Mononuclear cell (primary cell): ENCODE data around the gene TAF4. TPM values are rescaled to one million over a fixed set of nuclear protein-coding genes. Genes with fewer than 3 reads are reported as not detected.

Experiments
- H3K27me3 ChIP-seq: 2 replicates; pipeline ENCODE4 v1.6.0; 2011; ENCODE audit warnings: low read length, control low read depth; ENCODE audit not compliant: insufficient read depth
- H3K4me1 ChIP-seq: 2 replicates; pipeline ENCODE4 v1.5.1; 2011; ENCODE audit warnings: mild to moderate bottlenecking, low read length, control low read depth; ENCODE audit not compliant: insufficient read depth
- H3K4me3 ChIP-seq: 2 replicates; pipeline ENCODE4 v1.5.1; 2011; ENCODE audit warnings: mild to moderate bottlenecking, low read length, moderate library complexity
- H3K9me3 ChIP-seq: 2 replicates; pipeline ENCODE4 v1.5.1; 2011; ENCODE audit warnings: low read depth, mild to moderate bottlenecking, control low read depth, low read length
- total RNA-seq: library from RNA; depleted of rRNA; stranded (reverse); fragments of >200 nt; gene quantifications from one replicate; pipeline ENCODE4 v1.2.3, GENCODE V29; 2012

TAF4 gene
- total RNA-seq, 1 donor: 7.7 TPM

DNA sequence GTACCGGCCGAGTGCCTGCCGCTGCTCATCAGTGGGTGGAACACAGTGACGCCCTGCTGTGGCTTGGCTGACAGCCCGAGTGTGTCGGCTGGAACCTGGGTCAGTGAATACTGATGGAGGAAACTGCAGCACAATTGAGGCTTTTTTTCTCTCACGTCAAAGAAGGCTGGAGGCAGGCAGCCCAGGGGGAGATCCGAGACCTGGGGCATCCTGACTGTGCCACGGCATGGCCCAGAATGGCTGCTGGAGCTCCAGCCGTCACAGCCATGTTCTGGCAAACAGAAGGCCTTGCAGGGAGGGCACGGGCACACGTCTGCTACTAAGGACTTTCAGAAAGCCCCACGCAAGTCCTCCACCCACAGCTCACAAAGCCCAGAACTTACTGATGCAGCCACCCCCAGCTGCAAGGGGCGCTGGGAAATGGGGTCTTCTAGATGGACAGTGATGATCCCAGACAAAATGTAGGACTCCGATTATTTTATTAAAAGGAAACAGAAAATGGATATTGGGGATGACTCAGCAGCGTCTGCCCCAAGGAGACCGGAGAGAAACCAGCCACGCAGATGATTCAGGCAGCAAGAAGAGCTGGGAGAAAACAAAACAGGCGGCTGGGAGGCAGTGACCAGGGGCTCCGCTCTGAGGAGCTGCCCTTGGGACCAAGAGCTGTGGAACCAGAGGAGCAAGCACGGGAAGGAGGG is 140.0 kb downstream of the TAF4 start:
- Histone ChIP-seq H3K9me3 (no peaks in the 10 kb centered on the region), H3K27me3 (no peaks in the 10 kb centered on the region), H3K4me3 (no peak overlapping the region), H3K4me1 (no peaks in the 10 kb centered on the region)

DNA sequence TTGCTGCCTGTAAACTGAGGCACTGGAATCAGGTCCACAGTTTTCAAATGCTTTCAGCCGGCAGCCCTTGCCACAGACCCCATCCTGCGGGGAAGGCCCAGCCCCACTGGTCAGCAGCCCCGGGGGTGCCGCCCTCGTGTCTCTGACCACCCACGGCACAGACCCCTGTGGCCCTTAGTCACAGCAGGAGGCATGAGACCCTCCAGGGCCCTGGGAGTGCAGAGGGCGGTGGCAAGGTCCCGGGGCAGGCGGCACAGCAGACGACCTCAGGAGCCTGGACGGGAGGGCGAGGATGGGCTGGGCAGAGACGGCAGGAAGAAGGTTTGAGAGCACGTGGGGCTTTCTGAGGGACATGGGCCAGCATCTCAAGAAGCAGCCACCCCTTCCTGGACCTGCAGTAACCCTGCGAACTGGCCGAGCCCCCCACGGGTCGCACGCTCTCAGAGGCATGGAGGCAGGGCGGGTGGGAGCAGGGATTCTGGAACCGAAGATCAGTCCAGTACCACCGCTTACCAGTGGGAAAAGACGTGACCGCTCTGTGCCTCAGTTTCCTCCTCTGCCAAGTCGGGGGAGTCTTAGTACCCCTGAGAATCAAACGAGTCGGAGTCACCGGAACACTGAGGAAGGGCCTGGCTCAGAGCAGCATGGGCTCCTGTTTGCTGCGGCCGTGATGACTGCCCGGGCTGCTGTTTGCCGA is 140.7 kb downstream of the TAF4 start:
- H3K4me3 ChIP-seq: no peak overlapping the region
- H3K4me1 ChIP-seq: no peaks in the 10 kb centered on the region
- no peaks in the 10 kb centered on the region for H3K27me3 ChIP-seq
- no peaks in the 10 kb centered on the region for H3K9me3 ChIP-seq

Other genes starting within 250 kb of the TAF4 start
- gene LSM14B, start 56.6 kb upstream of the TAF4 start, total RNA-seq: 17.8 TPM
- gene PSMA7, start 77.5 kb upstream of the TAF4 start, total RNA-seq: 118 TPM
- 6.3 TPM for gene SS18L1, start 77.9 kb upstream of the TAF4 start, total RNA-seq
- 3.1 TPM for gene MTG2, start 117.1 kb upstream of the TAF4 start, total RNA-seq
- gene HRH3, start 154.4 kb upstream of the TAF4 start, total RNA-seq: not detected
- 36.0 TPM for gene OSBPL2, start 172.6 kb upstream of the TAF4 start, total RNA-seq
- 30.2 TPM for gene ADRM1, start 237.1 kb upstream of the TAF4 start, total RNA-seq